Progenitor cell of endocrine pancreas (in vitro differentiated cells): ENCODE results near the gene PTPN13. TPM values are rescaled to one million over a fixed set of nuclear protein-coding genes. Genes with fewer than 3 reads are reported as not detected.

ENCODE experiments used
- DNase-seq: peaks from one replicate; pipeline ENCODE4 v3.0.0; 2021; ENCODE audit warnings: low spot score; ENCODE audit not compliant: unreplicated experiment
- H3K27ac Mint-ChIP-seq: 2 replicates; pipeline ENCODE4 v1.8.0; 2021; ENCODE audit warnings: mild to moderate bottlenecking, moderate library complexity, mixed read lengths
- H3K27me3 Mint-ChIP-seq: 2 replicates; pipeline ENCODE4 v1.8.0; 2021; ENCODE audit warnings: mixed read lengths
- H3K36me3 Mint-ChIP-seq: 2 replicates; pipeline ENCODE4 v1.8.0; 2022; ENCODE audit warnings: mixed read lengths; ENCODE audit not compliant: insufficient read depth
- H3K4me1 Mint-ChIP-seq: 2 replicates; pipeline ENCODE4 v1.8.0; 2021; ENCODE audit warnings: low read depth, mixed read lengths
- H3K4me3 Mint-ChIP-seq: 2 replicates; pipeline ENCODE4 v1.8.0; 2021; ENCODE audit warnings: low read depth, mild to moderate bottlenecking, moderate library complexity, mixed read lengths
- H3K9me3 Mint-ChIP-seq: 2 replicates; pipeline ENCODE4 v1.8.0; 2021; ENCODE audit warnings: low read depth, mixed read lengths
- total RNA-seq: library from RNA; stranded (reverse); gene quantifications from 2 replicates; pipeline ENCODE4 v1.2.1, GENCODE V29; 2021
- TF ChIP-seq, protein P1 (sequence below): fragments of 200-600 bp; sonication (generic); IDR thresholded peaks from one replicate; pipeline ENCODE4 v1.5.0; 2021; ENCODE audit warnings: antibody characterized with exemption, mild to moderate bottlenecking; ENCODE audit not compliant: unreplicated experiment

Gene PTPN13
- total RNA-seq, 1 donor from 2014 or later, result 63.1 TPM

- TF ChIP-seq, protein P1, sequence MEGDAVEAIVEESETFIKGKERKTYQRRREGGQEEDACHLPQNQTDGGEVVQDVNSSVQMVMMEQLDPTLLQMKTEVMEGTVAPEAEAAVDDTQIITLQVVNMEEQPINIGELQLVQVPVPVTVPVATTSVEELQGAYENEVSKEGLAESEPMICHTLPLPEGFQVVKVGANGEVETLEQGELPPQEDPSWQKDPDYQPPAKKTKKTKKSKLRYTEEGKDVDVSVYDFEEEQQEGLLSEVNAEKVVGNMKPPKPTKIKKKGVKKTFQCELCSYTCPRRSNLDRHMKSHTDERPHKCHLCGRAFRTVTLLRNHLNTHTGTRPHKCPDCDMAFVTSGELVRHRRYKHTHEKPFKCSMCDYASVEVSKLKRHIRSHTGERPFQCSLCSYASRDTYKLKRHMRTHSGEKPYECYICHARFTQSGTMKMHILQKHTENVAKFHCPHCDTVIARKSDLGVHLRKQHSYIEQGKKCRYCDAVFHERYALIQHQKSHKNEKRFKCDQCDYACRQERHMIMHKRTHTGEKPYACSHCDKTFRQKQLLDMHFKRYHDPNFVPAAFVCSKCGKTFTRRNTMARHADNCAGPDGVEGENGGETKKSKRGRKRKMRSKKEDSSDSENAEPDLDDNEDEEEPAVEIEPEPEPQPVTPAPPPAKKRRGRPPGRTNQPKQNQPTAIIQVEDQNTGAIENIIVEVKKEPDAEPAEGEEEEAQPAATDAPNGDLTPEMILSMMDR, result no peak
- H3K4me1 Mint-ChIP-seq, result peaks cover 42% of the 10 kb centered on the region
- H3K9me3 Mint-ChIP-seq, result no peaks in the 10 kb centered on the region
- no peak overlapping the region for H3K27ac Mint-ChIP-seq
- H3K4me3 Mint-ChIP-seq, result no peak overlapping the region
- peaks cover 56% of the 10 kb centered on the region for H3K27me3 Mint-ChIP-seq
- no peaks in the 10 kb centered on the region for H3K36me3 Mint-ChIP-seq
- no peak for DNase-seq
These were observed 32.9 kb upstream of the PTPN13 start for GRCh38 chr4:86561256-86561655.

DNA sequence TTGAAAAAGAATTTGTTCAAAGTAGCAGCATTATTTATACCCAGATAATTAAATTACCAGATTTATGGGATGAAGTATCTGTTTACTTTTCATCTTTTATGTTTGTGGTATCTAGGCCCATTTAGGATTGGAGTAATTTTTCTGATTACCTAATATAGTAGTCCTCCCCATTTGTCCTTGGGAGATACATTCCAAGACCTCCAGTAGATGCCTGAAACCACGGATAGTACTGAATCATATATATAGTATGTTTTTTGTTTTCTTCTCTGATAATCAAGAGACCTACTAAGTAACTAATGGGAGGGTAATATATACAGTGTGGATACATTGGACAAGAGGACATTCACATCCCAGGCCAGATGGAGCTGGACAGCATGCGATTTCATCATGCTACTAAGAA, 30.7 kb upstream of the PTPN13 start:
- TF ChIP-seq, protein P1, result no peak
- peaks cover 38% of the 10 kb centered on the region for H3K4me1 Mint-ChIP-seq
- peaks cover 54% of the 10 kb centered on the region for H3K27me3 Mint-ChIP-seq
- H3K9me3 Mint-ChIP-seq, result no peaks in the 10 kb centered on the region
- DNase-seq, result no peak
- H3K27ac Mint-ChIP-seq, result no peak overlapping the region
- H3K4me3 Mint-ChIP-seq, result no peak overlapping the region
- H3K36me3 Mint-ChIP-seq, result no peaks in the 10 kb centered on the region

DNA sequence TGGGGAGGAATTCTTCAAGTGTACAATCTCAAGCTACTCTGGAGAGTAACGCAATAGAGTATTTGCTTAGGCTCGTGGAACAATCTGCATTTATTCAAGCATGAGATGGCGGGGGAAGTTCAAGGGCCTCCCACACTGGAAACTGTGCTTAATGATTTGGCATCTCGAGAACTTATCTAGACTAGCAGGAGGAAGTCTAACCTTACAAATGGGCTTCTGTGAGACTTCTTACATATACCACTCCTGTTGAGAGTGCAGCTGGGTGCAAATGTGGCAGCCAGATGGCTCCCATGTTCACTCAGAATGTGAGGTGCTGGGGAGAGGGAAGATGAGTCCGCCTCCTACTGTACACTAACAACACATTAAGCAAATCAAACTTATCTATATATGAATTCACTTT, 29.3 kb upstream of the PTPN13 start:
- TF ChIP-seq, protein P1, result no peak
- no peak for DNase-seq
- Mint-ChIP-seq H3K4me1 (peaks cover 33% of the 10 kb centered on the region), H3K9me3 (no peaks in the 10 kb centered on the region), H3K27me3 (peaks cover 60% of the 10 kb centered on the region), H3K27ac (no peak overlapping the region), H3K4me3 (no peak overlapping the region), H3K36me3 (no peaks in the 10 kb centered on the region)

DNA sequence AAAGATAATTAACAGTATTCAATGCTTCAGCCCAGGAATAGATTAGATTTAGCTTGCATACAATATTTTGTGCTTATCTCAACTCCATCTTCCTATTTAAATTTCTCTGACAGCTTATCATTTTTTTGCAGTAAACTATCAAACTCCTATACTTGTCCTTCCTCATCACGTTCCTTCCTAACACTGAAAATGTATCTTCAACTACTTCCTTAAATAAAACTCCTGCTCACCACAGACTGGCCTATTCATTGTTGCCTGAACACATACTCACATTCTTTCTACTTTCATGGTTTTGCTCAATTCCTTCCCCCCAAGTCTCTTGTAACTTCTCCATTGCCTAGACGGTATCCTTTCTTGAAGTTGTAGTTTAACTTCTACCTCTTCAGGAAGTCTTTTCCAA, 28.5 kb upstream of the PTPN13 start:
- Mint-ChIP-seq H3K4me3 (no peak overlapping the region), H3K9me3 (no peaks in the 10 kb centered on the region), H3K4me1 (peaks cover 28% of the 10 kb centered on the region), H3K27me3 (peaks cover 60% of the 10 kb centered on the region), H3K36me3 (no peaks in the 10 kb centered on the region), H3K27ac (no peak overlapping the region)
- TF ChIP-seq, protein P1, result no peak
- DNase-seq, result no peak

DNA sequence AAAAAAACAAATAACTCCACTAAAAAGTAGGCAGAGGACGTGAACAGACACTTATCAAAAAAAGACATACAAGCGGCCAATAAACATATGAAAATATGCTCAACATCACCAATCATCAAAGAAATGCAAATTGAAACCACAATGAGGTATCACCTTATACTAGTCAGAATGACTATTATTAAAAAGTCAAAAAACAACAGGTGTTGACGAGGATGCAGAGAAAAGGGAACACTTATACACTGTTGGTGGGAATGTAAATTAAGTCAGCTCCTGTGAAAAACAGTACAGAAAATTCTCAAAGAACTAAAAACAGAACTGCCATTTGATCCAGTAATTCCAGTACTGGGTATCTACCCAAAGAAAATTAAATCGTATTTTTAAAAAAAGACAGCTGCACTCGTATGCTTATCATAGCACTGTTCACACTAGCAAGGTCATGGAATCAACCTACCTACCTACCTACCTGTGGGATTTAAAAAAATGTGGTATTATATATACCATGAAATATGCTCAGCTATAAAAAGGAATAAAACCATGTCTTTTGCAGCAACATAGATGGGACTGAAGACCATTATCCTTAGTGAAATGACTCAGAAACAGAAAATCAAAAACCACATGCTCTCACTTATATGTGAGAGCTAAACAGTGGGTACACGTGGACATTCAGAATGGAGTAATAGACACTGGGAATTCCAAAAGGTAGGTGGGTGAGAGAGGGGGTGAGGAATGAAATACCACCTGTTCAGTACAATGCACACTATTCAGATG, 24.8 kb upstream of the PTPN13 start:
- DNase-seq, result no peak
- H3K9me3 Mint-ChIP-seq, result no peaks in the 10 kb centered on the region
- TF ChIP-seq, protein P1, result no peak
- no peak overlapping the region for H3K4me3 Mint-ChIP-seq
- no peaks in the 10 kb centered on the region for H3K36me3 Mint-ChIP-seq
- H3K27ac Mint-ChIP-seq, result no peak overlapping the region
- H3K27me3 Mint-ChIP-seq, result peaks cover 39% of the 10 kb centered on the region
- H3K4me1 Mint-ChIP-seq, result peaks cover 14% of the 10 kb centered on the region
